Measurements from ENCODE around the gene CAPN1.
"Not testable (repeated sequence)": the region's sequence is repeated elsewhere in the genome, so short reads cannot be mapped to it uniquely, and the experiment has no call there.

The CAPN1 gene

DNA sequence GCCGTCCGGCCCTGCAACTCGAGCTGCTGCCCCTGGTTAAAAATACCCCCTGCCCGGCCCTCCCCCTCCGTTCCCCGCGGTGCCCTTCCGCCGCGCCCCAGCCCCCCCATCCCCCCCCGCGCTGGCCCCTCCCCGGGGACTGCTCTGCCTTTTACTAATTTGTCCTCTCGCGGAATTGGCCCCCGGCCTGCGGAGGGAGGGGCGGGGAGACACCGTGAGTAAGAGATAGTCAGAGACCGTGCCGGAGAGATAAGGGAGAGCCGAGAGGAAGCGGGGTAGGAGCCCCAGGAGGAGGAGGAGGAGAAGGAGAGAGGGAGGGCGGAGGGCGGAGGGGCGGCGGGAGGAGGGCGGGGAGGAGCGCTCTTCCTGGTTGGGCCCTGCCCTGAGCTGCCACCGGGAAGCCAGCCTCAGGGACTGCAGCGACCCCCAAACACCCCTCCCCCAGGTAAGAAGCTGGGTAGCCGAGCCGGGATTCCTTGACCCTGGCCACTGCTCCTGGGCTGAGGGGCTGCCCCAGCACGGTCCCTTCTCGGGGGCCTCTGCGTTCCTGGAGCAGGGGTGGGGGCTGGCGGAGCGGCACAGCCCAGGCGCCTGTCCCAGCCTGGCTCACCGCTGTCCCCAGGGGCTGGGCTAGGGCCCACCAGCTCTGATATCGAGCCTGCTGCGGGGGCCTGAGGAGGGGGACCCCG is at the start of gene CAPN1:
TSS of gene CAPN1 (plus strand) at position 360 of the 689 bp plus-strand sequence. CDS start 774 bp downstream, outside the sequence.
- DNase-seq: peak; percentile 72 to 76

DNA sequence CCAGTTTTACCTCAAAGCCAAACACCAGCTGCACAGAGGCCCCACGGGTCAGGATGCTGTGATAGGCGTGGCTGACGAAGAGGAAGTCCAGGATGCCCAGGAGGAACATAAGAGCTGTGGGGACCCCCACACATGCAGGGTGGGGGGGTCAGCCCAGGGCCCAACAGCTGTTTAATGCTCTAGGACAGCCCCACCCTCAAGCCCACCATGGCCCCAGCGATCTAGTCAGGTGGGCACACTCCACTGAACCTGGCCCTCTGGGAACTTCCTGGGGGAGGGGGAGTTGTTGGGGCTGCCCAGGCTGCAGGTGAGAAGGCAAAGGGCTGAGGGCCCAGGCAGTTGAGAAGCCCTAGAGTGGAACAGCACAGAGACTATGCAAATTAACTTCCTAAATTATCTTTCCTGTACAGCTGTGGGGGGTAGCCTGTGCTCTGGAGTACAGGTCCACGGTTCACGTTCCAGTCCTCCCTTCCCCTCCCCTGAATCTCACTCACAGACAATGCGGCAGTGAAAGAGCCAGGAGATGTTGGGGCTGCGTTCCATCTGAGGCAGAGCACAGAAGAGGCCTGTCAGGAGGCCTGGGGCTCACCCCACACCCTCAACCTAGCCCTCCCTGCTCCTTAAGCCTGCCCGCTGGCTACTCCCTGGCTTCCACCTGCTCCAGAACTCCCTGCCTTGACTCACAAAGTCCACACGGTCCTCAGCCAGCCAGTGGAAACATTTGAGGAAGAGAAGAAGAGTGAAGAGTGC is 49.3 kb upstream of the CAPN1 start:
- no peak for DNase-seq

DNA sequence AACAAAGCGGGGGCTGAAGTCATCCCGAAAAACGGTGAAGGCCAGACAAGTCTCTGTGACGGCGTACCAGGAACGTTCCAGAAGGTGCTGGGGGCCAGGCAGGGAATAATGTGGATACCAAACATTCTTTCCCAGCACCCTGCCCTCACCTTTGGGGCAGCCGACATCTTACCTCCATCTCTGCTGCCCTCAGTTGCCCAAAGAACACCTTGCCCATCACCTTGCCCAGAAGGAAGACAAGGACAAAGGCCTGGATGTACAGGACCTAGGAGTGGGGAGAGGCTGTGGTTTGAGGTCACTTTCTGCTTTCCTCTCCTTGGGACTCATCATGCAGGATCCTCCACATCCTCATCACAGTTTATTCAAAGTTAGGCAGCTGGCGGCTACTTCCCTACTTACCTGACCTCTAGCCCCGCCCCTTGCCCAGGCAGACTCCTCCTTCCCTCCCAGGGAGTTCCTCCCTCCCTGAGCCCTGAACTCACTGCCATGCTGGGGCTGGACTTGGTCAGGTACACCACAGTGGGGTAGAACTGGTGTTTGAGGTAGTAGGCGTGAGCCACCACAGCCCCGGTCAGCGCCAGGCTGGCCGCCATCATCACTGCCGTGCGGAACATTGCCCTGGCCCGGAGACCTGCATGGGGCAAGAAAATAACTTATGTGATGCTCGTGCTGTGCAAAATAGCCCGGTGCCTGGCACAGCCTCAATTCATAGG is 48.6 kb upstream of the CAPN1 start:
- DNase-seq: no peak

DNA sequence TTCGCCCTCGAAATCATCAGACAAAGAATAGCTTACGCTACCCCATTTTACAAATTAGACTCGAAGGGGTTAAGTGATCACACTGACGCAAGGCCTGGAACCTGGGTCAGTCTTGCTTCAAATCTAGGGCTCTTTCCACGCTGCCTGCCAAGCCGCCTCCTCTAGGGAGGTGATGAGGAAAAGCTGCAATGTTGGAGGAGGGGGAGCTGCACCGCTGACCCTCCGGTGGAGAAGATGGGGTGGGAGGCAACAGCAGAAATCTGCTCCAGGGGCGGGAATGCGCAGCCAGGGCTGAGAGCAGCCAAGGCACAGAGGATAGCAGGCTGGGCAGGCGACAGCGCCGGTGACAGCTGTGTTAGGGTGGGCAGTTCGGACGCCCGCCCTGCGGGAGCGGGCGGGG is 48.0 kb upstream of the CAPN1 start:
- no peak for DNase-seq

DNA sequence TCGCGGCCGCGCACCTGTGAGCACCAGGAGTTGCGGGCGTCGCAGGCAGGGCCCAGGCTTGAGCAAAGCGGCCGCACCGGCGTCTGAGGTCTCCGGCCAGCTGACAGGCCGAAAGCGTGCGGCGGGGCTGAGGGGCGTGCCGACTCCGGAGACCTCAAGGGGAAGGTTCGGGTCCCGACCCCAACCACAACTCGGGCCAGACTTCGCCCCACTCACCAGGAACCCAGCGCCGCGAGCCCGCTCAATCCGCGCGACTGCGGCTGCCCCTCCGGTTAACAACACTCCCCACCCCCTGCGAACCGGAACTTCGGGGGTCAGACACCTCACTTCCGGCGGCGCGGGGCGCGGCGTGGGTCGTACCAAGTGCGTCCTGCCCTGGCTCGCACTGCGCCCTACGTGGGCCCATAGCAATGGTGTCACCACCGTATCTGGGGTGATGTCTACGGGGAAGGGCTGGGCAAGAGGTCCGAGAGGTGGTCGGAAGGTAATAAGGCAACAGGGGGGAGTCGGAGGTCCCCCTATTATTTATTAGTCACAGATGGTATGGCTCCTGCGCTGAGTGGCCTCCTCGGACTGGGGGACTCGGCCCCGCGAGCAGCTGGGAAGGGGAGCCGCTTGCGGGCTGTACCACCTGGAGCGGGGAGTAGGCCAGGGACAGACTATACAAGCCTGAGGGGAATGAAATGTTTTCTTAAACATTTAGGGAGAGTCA is 47.3 kb upstream of the CAPN1 start, which contains the start of gene SYVN1:
TSS of gene SYVN1 (minus strand) at position 280 of the 712 bp plus-strand sequence. CDS start 918 bp downstream, outside the sequence.
- peak; percentile 65 to 93 for DNase-seq

DNA sequence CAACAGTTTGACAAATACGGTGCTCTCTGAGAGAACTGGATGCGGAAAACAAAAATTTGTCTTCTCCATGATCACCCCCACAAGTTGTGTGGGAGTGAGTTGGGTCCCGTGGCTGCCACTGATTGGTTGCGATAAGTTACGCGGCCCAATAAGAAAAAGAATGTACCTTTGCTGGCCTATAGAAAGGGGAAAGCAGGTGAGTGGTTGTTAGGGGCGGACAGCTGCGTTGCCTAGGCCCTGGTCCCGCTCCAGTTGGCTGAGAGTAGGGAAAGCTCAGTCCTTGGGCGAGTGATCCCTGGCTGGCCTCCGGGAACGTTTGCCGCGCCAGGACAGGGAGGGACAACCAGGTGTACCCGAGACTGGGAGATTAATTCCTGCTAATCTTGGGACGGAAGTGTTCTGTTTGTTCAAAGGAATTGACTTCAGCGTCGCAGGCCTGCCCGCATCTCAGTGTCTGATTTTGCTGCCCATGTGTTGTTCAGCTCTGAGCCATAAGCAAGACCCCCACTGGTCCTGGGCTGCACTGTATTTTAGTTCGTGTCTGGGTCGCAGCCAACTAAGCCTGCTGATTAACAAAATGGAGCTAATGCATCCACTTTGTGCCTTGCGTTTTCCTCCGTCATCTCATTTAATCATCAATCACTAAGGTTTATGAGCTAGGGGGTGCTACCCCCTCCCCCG is 46.6 kb upstream of the CAPN1 start:
- DNase-seq: peak; percentile 94 to 98

DNA sequence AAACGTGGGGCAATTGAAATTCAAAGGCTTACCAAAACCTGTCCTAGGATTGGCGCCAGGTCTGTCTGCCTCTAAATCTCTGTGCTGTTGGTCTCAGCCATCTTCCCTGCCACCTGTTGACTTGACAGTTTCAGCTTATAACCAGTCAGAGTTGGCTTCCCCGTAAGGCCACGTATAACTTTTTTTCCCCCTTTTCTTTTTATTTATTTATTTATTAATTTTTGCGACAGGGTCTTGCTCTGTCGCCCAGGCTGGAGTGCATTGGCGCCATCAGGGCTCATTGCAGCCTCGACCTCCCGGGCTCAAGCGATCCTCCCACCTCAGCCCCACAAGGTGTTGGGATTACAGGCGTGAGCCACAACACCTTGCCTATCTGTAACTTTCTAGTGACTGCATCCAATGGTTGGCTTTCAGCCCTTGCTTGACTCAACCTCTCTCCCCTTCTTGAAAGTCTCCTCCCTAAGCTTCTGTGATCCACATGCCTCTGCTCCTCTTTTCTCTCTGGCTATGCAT is 46.0 kb upstream of the CAPN1 start:
- DNase-seq: no peak

DNA sequence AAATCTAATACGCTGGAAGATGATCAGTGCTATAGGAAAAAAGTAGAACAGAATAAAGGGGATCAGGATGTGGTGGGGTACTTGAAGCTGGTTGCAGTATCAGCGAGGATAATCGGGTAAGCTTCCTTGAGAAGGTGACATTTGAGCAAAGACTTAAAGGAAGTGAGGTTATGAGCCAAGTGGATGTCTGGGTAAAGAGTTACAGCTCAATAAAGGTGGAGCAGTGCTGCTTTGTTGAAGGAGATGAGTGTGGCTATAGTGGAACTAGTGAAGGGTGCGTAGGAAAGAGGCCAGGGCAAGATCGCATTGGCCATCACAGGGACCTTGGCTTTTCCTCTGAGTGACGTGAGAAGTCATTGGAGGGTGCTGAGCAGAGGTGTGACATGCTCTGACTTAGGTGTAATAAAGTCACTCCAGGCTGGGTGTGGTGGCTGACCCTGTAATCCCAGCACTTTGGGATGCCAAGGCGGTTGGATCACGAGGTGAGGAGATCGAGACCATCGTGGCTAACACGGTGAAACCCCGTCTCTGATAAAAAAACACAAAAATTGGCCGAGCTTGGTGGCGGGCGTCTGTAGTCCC is 45.1 kb upstream of the CAPN1 start:
- DNase-seq: no peak

DNA sequence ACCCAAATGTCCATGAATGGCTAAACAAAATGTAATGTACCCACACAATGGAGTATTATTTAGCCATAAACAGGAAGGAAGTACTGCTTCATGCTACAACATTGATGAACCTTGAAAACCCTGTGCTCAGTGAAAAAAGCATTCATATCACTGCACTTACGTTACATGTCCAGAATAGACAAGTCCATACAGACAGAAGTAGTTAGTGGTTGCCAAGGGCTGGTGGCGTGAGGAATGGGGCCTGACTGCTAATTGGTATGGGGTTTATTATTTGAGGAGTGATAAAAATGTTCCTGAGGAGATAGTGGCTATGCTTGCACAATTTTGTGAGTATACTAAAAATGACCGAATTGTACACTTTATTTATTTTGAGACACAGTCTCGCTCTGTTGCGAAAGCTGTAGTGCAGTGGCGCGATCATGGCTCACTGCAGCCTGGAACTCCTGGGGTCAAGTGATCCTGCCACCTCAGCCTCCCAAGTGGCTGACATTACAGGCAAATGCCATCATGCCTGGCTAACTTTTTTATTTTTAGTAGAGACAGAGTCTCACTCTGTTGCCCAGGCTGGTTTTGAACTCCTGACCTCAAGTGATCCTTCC is 39.7 kb upstream of the CAPN1 start:
- no peak for DNase-seq

DNA sequence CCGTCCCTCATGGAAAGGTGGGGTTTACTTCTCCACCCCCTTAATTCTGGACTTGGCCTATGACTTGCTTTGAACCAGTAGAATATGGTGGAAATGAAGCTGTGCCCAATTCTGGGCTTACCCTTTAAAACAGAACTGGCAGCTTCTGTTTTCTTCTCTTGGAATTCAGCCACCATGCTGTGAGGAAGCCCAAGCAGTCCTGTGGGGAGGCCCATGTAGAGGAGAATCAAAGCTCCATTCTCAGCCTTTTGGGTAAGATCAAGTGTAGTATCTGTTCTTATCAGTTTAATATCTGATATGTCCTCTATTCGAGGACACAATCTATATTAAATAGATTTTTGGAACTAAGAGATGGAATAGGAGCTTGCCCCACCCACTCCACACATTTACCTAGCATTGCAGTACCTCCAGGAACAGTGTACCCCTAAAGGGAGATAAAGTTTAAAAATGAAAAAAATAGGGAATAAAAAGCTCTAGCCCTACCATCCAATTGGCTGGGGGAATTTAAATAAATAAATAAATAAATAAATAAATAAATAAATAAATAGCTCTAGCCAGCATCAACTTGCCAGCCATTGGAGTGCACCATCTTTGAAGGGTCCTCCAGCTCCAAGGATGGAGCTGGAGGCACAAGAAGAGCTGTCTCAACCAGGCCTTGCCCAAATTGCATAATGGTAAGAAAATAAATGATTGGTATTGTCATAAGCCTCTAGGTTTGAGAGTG is 34.2 kb upstream of the CAPN1 start:
- no peak for DNase-seq

DNA sequence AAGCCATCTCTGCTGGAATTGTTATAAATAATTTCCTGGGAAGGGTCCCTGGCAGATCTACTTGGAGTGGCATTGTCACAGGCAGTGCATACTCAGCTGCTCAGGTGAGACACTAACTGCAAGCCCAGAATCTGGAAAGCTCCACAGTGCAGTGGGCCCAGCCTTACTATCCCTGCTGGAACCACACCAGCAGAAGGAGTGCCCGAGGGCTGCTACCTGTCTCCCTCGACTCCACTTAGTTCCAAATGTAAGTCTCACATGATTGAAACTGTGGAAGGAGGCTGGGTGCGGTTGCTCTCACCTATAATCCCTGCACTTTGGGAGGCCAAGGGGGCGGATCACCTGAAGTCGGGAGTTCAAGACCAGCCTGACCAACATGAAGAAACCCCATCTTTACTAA is 33.1 kb upstream of the CAPN1 start:
- DNase-seq: no peak

DNA sequence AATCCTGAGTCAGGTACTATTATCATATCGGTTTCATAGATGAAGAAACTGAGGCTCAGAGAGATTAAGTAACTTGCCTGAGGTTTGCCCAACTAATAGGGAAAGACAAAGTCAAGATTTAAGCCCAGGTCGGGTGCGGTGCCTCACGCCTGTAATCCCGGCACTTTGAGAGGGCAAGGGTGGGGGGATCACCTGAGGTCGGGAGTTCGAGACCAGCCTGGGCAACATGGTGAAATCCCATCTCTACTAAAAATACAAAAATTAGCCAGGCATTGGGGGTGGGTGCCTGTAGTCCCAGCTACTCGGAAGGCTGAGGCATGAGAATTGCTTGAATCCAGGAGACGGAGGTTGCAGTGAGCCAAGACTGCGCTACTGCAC is 31.6 kb upstream of the CAPN1 start:
- not testable (repeated sequence) for DNase-seq

DNA sequence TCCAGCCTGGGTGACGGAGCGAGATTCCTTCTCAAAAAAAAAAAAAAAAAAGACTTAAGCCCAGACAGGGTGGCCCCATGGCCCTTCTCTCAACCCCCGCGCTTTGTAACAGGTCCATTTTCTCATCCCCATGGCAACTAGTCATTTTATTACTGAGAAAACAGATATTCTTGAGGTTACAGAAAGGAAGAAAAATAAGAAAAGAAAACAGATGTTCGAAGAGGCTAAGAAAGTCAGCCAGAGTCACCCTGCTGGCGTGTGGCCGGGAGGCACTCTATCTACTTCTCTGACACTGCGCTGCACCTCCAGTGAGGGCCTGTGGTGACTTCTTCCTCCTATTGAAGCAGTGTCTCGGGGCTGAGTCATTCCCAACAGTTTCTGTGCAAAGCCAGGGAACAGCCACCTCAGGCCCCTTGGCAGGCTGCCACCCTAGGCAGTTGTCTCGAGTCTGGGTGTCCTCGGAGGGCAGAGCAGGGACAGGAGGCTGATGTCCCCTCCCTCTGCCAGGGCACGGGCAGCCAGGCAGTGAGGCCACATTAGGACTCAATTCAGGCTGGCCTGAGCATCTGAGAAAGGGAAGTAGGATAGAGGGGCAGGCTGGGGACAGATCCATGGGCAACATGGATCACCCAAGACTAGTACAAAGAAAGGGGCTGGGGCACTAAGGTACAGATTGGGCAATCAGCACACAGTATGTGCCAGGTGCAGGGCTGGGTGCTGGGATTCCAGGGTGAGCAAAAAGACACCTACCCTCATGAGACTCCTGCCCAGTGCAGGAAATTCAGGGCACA is 31.0 kb upstream of the CAPN1 start:
- peak; percentile 64 to 83 for DNase-seq

DNA sequence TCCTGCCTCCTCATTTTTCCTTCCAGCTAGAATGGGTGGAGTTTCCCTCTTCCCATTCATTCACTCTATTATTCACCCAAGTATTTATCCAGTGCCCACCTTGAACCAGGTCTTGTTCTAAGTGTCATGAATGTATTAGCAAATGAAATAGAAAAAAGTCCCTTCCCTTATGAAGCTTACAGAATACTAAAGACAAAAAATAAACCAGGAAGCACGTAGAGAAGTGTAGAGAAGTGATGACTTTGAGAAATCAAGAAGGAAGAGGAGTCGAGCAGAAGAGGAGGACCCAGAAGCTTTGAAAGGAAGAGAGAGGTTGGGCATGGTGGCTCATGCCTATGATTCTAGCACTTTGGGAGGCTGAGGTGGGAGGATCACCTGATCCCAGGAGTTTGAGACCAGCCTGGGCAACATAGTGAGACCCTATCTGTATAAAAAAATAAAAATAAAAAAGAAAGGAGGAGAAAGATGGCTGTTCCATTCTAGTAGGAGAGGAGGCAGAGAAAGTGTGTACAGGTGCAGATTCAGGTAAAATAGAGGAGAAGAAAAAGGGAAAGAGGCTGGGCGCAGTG is 30.3 kb upstream of the CAPN1 start:
- DNase-seq: no peak

DNA sequence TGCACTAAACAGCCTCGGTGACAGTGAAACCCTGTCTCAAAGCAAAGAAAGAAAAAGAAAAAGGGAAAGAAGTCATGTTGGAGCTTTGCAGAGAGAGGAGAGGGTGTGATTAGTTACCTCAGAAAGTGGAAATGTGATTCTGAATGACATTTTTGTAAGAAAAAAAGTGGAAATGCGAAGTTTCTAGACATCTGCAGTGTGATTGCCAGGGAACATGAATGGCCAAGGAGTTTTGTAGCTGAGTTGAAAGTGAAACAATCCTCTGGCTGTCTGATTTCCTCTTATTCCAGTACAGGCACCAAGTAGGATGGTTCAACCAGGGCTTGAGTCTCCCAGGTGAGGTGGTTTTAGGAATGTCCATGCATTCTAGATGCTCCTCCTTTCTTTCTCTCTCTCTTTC is 29.6 kb upstream of the CAPN1 start:
- no peak for DNase-seq

DNA sequence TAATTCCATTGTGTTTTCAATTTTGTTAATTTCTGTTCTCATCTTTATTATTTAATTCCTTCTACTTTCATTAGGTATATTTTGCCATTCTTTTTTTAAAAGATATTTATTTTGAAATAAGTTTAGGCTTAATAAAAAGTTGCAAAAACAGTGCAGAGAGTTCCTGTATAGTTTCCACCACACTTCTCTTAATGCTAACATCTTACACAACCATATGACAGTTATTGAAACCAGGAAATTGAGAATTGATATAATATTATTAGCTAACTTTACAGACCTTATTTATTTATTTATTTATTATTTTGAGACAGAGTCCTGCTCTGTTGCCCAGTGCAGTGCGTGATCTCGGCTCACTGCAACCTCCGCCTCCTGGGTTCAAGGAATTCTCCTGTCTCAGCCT is 25.5 kb upstream of the CAPN1 start:
- DNase-seq: no peak

DNA sequence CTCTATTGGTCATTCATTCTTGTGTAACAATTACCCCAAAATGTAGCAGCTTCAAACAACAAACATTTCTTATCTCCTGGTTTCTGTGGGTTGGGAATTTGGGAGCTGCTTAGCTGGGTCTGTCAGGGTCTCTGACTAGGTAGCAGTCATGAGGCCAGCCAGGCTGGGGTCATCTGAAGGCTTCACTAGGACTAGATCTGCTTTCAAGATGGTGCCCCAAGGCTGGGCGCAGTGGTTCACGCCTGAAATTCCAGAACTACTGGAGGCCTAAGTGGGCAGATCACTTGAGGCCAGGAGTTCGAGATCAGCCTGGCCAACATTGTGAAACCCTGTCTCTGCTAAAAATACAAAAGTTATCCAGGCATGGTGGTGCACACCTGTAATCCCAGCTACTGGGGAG is 24.8 kb upstream of the CAPN1 start:
- no peak for DNase-seq

DNA sequence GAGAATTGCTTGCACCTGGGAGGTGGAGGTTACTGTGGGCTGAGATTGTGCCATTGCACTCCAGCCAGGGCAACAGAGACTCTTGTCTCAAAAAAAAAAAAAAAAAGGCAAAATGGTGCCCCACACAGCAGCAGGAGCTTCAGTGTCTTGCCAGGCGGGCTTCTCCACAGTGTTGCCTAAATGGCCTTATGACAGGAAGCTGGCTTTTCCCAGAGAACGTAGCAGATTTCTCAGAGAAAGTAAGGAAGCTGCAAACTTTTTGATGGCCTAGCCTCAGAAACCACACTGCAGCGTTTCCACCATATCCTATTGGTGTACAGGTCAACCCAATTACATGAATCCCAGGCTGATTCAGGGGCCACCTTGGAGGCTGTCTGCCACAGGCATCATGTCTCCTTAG is 24.4 kb upstream of the CAPN1 start:
- no peak for DNase-seq

DNA sequence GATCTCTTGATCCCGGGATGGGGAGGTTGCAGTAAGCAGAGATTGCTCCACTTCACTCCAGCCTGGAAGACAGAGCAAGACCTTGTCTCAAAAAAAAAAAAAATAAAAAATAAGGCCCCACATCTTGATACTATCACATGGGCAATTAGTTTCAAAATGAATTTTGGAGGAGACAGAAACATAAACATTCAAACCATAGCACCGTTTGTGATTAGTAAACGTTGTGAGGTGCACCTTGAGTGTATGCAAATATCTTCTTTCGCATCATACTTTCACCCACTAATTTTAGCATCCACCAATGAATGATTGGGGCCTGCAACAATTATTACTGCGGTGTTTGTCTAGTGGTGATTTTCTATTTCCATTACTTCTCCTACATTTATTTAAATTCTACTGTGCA is 22.7 kb upstream of the CAPN1 start:
- no peak for DNase-seq

DNA sequence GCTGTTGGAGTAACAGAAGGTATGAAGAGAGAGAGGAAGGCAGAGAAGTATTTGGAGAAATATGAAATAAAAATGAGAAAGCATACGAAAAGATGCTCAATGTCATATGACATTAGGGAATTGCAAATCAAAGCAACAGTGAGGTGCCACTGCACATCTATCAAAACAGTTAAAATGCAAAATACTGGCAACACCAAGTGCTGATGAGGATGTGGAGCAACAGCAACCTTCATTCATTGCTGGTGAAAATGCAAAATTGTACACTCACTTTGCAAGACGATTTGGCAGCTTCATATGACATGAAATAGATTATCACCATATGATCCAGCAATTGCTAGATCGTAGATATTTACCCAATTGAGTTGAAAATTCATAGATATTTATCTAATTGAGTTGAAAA is 21.1 kb upstream of the CAPN1 start:
- no peak for DNase-seq
